GM12872 (cell line): ENCODE data around the gene ARHGAP9.

Experiments used
- TF ChIP-seq, protein P1 (sequence below): IDR thresholded peaks from 3 replicates; pipeline ENCODE4 v1.5.1; 2011; ENCODE audit warnings: low read depth, mild to moderate bottlenecking, low read length, moderate library complexity; ENCODE audit not compliant: insufficient read depth

The ARHGAP9 gene

DNA sequence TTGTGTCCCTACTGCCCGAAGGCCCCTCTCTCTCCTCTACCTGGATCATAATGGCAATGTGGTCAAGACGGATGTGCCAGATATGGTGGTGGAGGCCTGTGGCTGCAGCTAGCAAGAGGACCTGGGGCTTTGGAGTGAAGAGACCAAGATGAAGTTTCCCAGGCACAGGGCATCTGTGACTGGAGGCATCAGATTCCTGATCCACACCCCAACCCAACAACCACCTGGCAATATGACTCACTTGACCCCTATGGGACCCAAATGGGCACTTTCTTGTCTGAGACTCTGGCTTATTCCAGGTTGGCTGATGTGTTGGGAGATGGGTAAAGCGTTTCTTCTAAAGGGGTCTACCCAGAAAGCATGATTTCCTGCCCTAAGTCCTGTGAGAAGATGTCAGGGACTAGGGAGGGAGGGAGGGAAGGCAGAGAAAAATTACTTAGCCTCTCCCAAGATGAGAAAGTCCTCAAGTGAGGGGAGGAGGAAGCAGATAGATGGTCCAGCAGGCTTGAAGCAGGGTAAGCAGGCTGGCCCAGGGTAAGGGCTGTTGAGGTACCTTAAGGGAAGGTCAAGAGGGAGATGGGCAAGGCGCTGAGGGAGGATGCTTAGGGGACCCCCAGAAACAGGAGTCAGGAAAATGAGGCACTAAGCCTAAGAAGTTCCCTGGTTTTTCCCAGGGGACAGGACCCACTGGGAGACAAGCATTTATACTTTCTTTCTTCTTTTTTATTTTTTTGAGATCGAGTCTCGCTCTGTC, 22.8 kb downstream of the ARHGAP9 start:
- TF ChIP-seq, protein P1, sequence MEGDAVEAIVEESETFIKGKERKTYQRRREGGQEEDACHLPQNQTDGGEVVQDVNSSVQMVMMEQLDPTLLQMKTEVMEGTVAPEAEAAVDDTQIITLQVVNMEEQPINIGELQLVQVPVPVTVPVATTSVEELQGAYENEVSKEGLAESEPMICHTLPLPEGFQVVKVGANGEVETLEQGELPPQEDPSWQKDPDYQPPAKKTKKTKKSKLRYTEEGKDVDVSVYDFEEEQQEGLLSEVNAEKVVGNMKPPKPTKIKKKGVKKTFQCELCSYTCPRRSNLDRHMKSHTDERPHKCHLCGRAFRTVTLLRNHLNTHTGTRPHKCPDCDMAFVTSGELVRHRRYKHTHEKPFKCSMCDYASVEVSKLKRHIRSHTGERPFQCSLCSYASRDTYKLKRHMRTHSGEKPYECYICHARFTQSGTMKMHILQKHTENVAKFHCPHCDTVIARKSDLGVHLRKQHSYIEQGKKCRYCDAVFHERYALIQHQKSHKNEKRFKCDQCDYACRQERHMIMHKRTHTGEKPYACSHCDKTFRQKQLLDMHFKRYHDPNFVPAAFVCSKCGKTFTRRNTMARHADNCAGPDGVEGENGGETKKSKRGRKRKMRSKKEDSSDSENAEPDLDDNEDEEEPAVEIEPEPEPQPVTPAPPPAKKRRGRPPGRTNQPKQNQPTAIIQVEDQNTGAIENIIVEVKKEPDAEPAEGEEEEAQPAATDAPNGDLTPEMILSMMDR, result no peak

DNA sequence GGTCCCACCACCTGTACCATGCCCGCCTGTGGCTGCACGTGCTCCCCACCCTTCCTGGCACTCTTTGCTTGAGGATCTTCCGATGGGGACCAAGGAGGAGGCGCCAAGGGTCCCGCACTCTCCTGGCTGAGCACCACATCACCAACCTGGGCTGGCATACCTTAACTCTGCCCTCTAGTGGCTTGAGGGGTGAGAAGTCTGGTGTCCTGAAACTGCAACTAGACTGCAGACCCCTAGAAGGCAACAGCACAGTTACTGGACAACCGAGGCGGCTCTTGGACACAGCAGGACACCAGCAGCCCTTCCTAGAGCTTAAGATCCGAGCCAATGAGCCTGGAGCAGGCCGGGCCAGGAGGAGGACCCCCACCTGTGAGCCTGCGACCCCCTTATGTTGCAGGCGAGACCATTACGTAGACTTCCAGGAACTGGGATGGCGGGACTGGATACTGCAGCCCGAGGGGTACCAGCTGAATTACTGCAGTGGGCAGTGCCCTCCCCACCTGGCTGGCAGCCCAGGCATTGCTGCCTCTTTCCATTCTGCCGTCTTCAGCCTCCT, 23.4 kb downstream of the ARHGAP9 start:
- TF ChIP-seq, protein P1, result peak; percentile 92

DNA sequence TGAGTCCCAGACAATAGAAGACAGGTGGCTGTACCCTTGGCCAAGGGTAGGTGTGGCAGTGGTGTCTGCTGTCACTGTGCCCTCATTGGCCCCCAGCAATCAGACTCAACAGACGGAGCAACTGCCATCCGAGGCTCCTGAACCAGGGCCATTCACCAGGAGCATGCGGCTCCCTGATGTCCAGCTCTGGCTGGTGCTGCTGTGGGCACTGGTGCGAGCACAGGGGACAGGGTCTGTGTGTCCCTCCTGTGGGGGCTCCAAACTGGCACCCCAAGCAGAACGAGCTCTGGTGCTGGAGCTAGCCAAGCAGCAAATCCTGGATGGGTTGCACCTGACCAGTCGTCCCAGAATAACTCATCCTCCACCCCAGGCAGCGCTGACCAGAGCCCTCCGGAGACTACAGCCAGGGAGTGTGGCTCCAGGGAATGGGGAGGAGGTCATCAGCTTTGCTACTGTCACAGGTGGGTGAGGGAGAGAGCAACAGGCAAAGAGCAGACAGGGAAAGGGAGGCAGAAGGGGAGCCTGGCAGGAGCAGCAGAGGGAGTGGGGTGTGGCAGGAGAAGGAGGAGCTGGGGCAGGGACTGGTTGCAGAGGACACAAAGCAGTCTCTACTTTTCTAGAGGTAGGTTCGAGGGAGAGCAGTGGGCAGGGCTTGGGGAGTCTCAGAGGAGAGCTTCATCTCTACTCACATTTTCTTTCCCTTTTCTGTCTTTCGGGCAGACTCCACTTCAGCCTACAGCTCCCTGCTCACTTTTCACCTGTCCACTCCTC, 24.1 kb downstream of the ARHGAP9 start:
- TF ChIP-seq, protein P1, result no peak

DNA sequence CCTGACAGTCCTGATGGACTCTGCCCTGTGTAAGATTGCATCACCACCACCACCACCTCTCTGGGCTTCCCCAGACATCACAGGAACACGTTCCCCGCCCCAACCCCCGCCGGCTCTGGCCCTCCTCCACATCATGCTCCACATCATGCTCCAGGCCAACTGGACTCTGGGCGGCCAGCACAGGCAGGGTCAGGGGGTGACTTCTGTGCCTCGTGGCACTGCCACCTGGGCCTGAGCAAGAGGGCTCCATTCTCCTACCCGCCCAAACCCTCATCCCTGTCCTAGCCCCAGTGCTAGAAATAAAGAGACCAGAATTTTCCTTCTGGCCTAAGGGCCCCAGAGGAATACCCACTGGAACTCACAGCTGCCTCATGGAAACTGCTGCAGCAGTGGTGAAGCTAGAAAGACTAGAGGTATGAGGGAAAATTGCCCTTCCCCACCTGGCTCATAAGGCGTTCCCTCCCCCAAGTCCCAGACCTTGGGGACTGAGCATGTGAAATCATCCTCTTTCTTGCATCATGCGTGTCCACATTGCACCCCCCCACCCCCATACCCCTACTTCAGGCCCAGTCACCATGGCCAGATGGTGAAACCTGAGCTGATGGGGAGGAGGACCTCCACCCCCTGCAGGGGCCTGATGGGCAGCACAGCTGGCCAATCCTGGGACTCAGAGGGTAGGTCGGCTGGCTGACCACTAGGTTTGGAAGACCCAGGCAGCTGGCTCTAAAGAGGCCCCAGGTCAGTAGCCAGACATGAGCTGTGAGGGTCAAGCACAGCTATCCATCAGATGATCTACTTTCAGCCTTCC, 24.9 kb downstream of the ARHGAP9 start, which contains the start of gene INHBE:
INHBE (plus strand) TSS at position 742 of the 808 bp plus-strand sequence. CDS start 230 bp downstream, outside the sequence.
- TF ChIP-seq, protein P1, result no peak

DNA sequence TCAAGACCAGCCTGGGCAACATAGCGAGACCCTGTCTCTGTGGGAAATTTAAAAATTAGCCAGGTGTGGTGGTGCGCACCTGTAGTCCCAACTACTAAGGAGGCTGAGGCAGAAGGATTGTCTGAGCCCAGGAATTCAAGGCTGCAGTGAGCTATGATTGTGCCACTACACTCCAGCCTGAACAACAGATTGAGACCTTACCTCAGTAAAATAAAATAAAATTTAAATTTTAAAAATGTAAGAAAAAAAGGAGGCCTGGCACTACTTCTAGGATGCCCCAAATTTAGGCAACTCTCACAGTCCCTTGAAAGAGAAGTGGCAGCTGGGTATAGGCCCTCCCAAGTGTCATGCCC, 25.5 kb downstream of the ARHGAP9 start:
- TF ChIP-seq, protein P1, result no peak

DNA sequence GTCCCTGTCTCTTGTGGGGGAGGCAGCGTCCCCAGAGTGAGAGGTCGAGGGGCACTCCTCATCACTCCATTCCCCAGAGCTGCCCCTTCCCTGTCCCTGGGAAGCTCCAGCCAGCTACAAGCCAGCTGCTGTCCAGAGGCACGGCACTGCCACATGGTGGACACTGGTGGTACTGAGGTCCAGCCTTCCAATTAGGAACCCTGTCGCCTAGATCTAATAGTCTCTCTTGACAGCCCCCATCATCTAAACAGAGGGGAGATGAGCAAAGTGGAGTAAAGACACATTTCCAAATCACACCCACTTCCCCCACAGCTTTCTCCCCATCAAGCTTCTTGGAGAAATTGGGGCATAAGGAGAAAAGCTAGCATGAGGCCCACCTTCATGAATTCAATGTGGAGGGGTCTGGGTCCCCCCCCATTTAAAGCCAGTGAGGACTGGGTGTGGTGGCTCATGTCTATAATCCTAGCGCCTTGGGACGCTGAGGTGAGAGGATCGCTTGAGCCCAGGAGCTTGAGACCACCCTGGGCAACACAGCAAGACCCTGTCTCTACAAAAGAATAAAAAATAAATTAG, 26.6 kb downstream of the ARHGAP9 start:
- TF ChIP-seq, protein P1, result peak; percentile 94
